Osteoblast (primary cell): ENCODE data around the gene ENOX2. TPM values are rescaled to one million over a fixed set of nuclear protein-coding genes. Genes with fewer than 3 reads are reported as not detected.
"Not testable (repeated sequence)": the region's sequence is repeated elsewhere in the genome, so short reads cannot be mapped to it uniquely, and the experiment has no call there.

Experiments used
- DNase-seq: peaks from one replicate; pipeline ENCODE4 v3.0.0; 2011; ENCODE audit warnings: low spot score, mixed read lengths; ENCODE audit not compliant: insufficient read length; ENCODE audit errors: missing footprints
- H2AFZ ChIP-seq: 2 replicates; pipeline ENCODE4 v1.6.0; 2011; ENCODE audit warnings: mild to moderate bottlenecking, low read length
- H3K27ac ChIP-seq: 2 replicates; pipeline ENCODE4 v1.5.1; 2011; ENCODE audit warnings: mild to moderate bottlenecking, low read depth, low read length, moderate library complexity
- H3K27me3 ChIP-seq: 2 replicates; pipeline ENCODE4 v1.6.0; 2012; ENCODE audit warnings: mild to moderate bottlenecking, control low read depth, inconsistent platforms, low read length, moderate library complexity; ENCODE audit not compliant: insufficient read depth
- H3K36me3 ChIP-seq: 2 replicates; pipeline ENCODE4 v1.5.1; 2011; ENCODE audit warnings: mild to moderate bottlenecking, low read length, control low read depth, moderate library complexity; ENCODE audit not compliant: insufficient read depth
- H3K4me1 ChIP-seq: 2 replicates; pipeline ENCODE4 v1.5.1; 2011; ENCODE audit warnings: mild to moderate bottlenecking, low read length, control low read depth, moderate library complexity; ENCODE audit not compliant: insufficient read depth
- H3K4me2 ChIP-seq: 2 replicates; pipeline ENCODE4 v1.6.0; 2011; ENCODE audit warnings: mild to moderate bottlenecking, low read length; ENCODE audit not compliant: insufficient read depth
- H3K4me3 ChIP-seq: fragments of 200-600 bp; sonication (generic); 3 replicates; pipeline ENCODE4 v1.5.1; 2012; ENCODE audit warnings: mild to moderate bottlenecking, low read length, inconsistent platforms; ENCODE audit not compliant: insufficient read depth
- H3K79me2 ChIP-seq: 2 replicates; pipeline ENCODE4 v1.6.0; 2012; ENCODE audit warnings: mild to moderate bottlenecking, low read length, control low read depth, inconsistent platforms; ENCODE audit not compliant: insufficient read depth
- H3K9me3 ChIP-seq: 2 replicates; pipeline ENCODE4 v1.5.1; 2011; ENCODE audit warnings: low read depth, low read length, control low read depth
- H4K20me1 ChIP-seq: 2 replicates; pipeline ENCODE4 v1.6.0; 2012; ENCODE audit warnings: mild to moderate bottlenecking, low read length, control low read depth; ENCODE audit not compliant: insufficient read depth
- CTCF ChIP-seq: IDR thresholded peaks from 2 replicates; pipeline ENCODE4 v1.5.1; 2011; ENCODE audit warnings: mild to moderate bottlenecking, low read depth, low read length, moderate library complexity; ENCODE audit errors: extremely low read depth
- total RNA-seq: library from RNA; depleted of rRNA; stranded (reverse); fragments of >200 nt; gene quantifications from 2 replicates; pipeline ENCODE4 v1.2.3, GENCODE V29; 2012

The ENOX2 gene
- total RNA-seq, 1 donor = 8.0 TPM

- Histone ChIP-seq H3K79me2 (no peaks in the 10 kb centered on the region), H2AFZ (no peak overlapping the region), H3K27ac (no peak overlapping the region), H3K36me3 (no peaks in the 10 kb centered on the region), H4K20me1 (no peaks in the 10 kb centered on the region), H3K4me2 (no peak overlapping the region), H3K27me3 (no peaks in the 10 kb centered on the region), H3K4me3 (no peak overlapping the region), H3K4me1 (no peaks in the 10 kb centered on the region), H3K9me3 (no peaks in the 10 kb centered on the region)
- no peak for TF ChIP-seq CTCF
- DNase-seq = no peak
Measured at GRCh38 chrX:130803537-130803936, 99.5 kb downstream of the ENOX2 start.

- Histone ChIP-seq H3K27me3 (no peaks in the 10 kb centered on the region), H3K9me3 (no peaks in the 10 kb centered on the region), H3K36me3 (no peaks in the 10 kb centered on the region), H2AFZ (no peak overlapping the region), H3K27ac (no peak overlapping the region), H3K4me3 (no peak overlapping the region), H3K4me2 (no peak overlapping the region), H4K20me1 (no peaks in the 10 kb centered on the region), H3K79me2 (no peaks in the 10 kb centered on the region), H3K4me1 (no peaks in the 10 kb centered on the region)
- no peak for DNase-seq
- TF ChIP-seq CTCF = no peak
Measured at GRCh38 chrX:130801901-130802300, 101.1 kb downstream of the ENOX2 start.

- no peaks in the 10 kb centered on the region for H3K4me1 ChIP-seq
- DNase-seq = no peak
- H4K20me1 ChIP-seq = no peaks in the 10 kb centered on the region
- no peak overlapping the region for H3K4me3 ChIP-seq
- no peak for TF ChIP-seq CTCF
- no peaks in the 10 kb centered on the region for H3K79me2 ChIP-seq
- no peak overlapping the region for H3K27ac ChIP-seq
- H3K36me3 ChIP-seq = no peaks in the 10 kb centered on the region
- no peaks in the 10 kb centered on the region for H3K27me3 ChIP-seq
- no peak overlapping the region for H2AFZ ChIP-seq
- H3K9me3 ChIP-seq = no peaks in the 10 kb centered on the region
- no peak overlapping the region for H3K4me2 ChIP-seq
Measured at GRCh38 chrX:130799393-130799792, 103.6 kb downstream of the ENOX2 start.

GRCh38 chrX:130793975-130794374 is 109.0 kb downstream of the ENOX2 start:
- Histone ChIP-seq H3K27me3 (no peaks in the 10 kb centered on the region), H3K27ac (no peak overlapping the region), H3K4me1 (no peaks in the 10 kb centered on the region), H3K36me3 (no peaks in the 10 kb centered on the region), H3K4me3 (no peak overlapping the region), H4K20me1 (no peaks in the 10 kb centered on the region), H3K79me2 (no peaks in the 10 kb centered on the region), H2AFZ (no peak overlapping the region), H3K9me3 (no peaks in the 10 kb centered on the region), H3K4me2 (no peak overlapping the region)
- no peak for TF ChIP-seq CTCF
- no peak for DNase-seq

- not testable (repeated sequence) for H3K36me3 ChIP-seq, H3K79me2 ChIP-seq, H3K4me1 ChIP-seq, H2AFZ ChIP-seq, H3K27me3 ChIP-seq, H3K9me3 ChIP-seq, H3K4me3 ChIP-seq, H4K20me1 ChIP-seq, H3K27ac ChIP-seq, H3K4me2 ChIP-seq, DNase-seq
Measured at GRCh38 chrX:130791870-130792269, 111.1 kb downstream of the ENOX2 start.
